Measurements from ENCODE around the gene VOPP1.
"Not testable (repeated sequence)": the region's sequence is repeated elsewhere in the genome, so short reads cannot be mapped to it uniquely, and the experiment has no call there.

Gene VOPP1

DNA sequence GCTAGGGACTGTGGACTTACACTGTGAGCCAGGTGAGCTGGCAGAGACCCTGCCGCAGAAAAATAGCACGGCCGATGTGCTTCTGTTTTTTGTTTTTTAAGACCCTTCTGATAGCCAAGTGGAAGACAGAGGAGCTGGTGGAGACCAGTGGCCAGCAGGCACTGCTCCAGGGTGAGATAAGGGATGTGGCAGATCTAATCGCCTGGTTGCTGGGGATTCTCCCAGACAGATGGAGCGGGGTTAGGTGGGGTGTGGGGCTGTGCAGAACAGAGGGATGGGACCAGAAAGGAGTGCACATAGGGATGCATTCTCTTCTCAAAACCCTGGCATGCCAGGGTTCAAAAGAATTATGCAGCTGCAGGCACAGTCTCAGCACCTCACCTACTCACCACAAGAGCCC is 82.2 kb downstream of the VOPP1 start:
- DNase-seq (ENCODE audit: low read depth in 2 of 3, low spot score in 1 of 3), result no peak

DNA sequence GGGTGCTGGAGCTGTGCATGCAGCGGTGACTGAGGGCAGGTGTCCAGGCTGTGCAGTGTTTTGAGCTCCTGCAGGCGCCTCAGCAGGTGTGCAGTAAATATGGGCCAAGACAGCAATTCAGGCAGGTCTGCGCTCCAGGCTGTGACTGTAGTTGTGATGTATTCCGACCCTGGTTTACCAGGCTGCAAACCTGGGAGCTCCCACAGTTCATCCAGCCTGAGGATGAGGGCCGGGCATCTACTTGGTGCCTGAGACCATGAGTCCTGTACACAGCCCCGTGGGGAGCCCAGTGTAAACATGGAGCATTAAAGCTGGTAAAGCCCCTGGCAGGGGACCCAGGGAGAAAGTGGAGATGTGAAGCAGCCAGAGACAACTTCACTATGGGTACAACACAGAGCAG is 82.8 kb downstream of the VOPP1 start:
- no peak for DNase-seq (ENCODE audit: low read depth in 2 of 3, low spot score in 1 of 3)

DNA sequence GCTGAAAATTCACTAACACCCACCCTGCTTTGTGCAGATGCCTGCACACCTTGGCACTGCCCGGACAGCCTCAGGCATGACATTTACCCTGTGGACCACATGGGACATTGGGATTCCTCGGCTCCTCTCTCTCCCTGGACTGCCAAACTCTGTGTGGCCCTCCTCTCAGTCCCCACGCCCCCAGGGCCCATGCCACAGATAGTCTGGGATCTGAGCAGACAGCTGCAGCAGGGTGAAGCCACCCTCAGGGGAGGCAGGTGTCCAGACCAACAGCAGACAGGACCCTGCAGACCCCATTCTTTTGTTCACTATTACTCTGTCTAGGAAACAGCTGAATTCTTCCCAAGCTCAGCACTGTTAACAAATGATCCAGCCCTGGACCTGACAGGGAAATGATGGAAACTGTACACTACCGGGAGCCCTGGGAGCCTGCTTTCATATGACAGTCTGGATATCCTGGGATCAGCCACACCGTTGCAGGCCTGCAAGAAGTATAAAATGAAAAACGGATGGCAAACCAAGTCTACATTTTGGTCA is 83.4 kb downstream of the VOPP1 start:
- no peak for DNase-seq (ENCODE audit: low read depth in 2 of 3, low spot score in 1 of 3)

DNA sequence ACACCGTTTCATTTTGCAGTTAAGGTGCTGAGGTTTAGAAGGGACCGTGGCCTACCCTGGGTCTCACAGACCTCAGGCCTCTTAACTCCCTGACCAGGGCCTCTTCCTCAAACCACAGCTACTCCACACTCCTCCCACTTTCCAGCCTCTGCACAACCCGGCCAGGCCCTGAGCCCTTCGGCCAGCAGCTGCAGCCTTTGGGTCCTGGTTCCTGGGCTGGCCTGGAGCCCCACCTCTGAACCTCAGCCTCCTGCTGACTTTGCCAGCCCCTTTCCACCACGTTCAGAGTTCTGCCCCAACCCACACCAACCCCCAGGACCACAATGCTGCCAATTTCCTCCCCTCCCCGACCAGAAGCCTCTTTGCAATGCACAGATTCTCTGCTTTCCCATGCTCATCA is 84.1 kb downstream of the VOPP1 start:
- DNase-seq (ENCODE audit: low read depth in 2 of 3, low spot score in 1 of 3), result no peak

DNA sequence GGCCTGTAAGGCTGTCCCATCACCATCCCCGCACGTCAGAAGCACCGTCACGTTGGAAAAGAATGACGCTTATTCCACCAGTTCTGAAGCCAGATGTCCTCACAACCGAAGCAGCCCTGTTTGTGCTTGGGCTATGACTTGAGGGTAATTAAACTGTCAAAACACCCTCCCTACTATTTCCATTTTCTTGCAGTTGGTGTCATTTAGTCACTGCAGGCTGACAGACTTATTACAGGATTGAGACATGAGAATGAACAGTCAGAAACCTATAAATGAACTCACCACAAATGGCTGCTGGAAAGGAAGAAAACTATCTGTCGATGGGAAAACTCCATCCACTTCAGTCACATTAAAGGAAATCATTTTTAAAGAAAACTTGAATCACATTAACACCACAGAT is 85.3 kb downstream of the VOPP1 start:
- DNase-seq (ENCODE audit: low read depth in 2 of 3, low spot score in 1 of 3), result no peak

DNA sequence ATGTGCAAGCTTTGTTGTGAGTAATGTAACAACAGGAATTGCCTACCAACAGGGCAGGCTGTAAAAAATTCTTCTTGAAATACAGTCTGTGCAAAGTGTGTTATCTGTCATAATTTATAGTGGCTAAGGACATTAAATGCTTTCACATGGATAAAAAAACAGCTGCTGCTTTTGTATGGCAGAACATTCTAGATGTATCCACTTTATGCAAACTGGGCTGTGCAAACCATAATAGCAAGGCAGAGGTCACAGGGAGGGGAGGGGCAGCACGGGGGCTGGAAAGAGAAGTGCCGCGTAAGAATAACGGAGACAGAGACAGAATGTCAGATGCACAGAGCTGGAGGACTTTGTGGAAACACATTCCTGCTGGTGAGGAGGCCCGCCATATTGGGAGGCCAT is 86.1 kb downstream of the VOPP1 start:
- DNase-seq (ENCODE audit: low read depth in 2 of 3, low spot score in 1 of 3), result no peak

DNA sequence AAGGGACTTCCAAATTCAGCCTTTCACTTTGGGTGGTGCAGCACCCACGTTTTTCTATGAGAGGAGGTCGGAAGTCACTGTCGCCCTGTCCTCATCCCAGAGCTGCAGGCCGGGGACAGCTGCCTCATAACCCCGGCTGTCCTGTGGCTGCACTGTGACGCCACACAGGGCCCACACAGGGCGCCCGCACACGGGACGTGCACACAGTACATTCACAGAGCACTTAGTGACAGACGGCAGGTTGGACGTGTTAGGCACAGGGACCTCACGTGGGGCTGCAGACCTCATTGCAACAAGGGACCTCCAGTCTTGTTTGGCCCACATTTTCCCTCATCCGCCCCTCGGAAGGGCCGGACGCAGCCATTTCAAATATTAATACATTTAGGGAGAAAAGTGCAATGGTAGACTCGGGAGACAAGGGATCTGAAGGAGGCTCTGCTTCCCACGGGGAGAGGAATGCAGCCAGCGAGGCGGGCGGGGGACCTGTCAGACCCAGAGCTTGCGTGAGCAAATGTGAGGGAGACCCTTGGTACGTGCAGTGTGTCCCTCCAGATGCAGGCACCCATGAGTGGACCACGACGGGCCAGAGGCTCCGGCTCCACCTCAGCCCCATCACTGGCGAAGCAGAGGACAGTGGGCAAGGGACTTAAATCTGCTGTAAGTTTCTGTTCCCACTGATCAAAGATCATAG is 86.7 kb downstream of the VOPP1 start:
- no peak for DNase-seq (ENCODE audit: low read depth in 2 of 3, low spot score in 1 of 3)

DNA sequence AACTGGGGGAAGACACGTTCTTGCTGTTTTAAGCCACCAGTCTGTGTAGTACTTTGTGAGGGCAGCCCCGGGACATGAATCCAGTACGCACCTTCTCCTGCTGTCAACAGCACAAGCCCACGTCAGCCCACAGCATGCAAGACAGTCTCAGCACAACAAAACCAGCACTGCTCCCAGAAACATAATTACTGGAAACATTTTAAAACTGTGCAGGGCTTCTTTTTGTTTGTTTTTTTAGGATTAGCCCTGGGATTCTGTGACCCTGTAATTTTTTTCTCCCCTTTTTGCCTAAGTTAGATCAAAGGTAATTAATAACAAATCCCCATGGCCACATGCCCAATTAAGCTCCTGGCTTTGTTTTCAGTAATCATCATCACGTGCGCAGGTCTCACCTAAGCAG is 87.5 kb downstream of the VOPP1 start:
- DNase-seq (ENCODE audit: low read depth in 2 of 3, low spot score in 1 of 3), result no peak

DNA sequence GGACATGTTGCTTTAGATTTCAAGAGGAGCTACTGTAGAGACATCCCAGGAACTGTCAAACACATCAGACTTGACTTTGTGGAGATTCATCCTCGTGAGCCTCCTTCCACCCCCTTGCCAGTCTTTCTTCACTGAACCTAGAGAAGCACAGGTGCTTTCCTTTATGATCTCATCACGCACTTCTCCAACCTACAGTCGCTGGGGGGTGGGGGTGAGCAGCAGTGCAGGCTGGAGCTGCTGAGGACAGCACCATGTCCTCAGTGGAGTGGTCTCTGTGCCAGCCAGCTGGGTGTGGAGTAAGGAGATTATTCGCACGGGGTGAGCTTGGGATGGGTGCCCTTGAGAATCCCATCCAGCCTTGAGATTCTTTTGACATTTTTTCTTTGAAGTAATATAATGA is 88.1 kb downstream of the VOPP1 start:
- no peak for DNase-seq (ENCODE audit: low read depth in 2 of 3, low spot score in 1 of 3)

DNA sequence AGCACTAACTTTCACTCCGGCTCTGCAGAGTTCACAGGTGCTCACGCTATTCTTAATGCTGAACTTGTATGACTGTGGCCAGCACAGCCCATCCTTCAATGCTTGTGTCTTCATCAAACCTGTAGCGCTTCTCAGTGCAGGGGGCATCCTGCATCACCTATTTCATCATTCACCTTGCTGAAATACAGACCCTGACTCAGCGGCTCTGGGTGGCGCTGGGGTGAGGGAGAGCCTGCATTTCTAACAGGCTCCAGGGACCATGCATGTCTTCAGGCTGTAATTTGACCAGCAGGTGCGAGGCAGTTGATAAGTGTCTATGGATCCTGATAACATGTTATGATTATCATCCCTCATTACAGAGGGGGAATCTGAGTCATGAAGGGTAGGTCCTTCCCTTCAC is 89.3 kb downstream of the VOPP1 start:
- DNase-seq (ENCODE audit: low read depth in 2 of 3, low spot score in 1 of 3), result no peak

DNA sequence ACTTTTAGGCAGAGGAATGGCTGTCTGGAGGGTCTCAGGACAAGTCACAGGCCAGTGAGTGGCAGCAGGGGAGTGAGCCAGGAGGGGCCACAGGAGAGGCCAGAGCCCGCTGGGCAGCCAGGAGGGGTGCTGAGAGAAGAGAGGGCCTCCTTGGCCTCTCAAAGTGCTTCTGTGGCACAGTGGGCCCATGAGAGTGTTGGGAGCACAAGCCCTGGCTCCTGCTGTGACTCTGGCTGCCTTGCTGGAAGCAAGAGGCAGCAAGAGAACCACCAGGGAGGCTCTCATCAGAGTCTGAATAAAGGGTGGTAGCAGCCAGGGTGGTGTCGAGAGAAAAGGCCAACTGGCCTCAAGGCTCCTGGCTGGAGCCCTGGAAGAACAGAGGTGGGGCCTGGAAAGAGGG is 91.1 kb downstream of the VOPP1 start:
- no peak for DNase-seq (ENCODE audit: low read depth in 2 of 3, low spot score in 1 of 3)

DNA sequence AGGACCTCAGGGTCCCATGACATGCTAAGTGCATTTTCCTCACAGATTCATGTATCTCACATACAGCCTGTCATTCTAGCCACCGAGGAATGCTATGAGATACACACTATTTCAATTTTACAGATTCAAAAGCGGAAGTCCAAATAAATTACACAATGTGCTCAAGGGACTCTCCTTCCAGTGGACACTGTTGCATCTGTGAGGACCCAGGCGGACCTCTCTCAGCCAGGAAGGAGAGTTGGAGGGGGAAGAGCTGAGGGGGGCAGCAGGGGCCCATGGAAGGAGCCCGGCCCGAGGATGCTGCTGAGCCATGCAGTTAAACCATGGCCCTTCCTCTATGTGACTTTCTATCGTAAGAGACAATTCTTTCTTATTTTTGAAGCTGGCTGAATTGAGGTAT is 93.6 kb downstream of the VOPP1 start:
- no peak for DNase-seq (ENCODE audit: low read depth in 2 of 3, low spot score in 1 of 3)

DNA sequence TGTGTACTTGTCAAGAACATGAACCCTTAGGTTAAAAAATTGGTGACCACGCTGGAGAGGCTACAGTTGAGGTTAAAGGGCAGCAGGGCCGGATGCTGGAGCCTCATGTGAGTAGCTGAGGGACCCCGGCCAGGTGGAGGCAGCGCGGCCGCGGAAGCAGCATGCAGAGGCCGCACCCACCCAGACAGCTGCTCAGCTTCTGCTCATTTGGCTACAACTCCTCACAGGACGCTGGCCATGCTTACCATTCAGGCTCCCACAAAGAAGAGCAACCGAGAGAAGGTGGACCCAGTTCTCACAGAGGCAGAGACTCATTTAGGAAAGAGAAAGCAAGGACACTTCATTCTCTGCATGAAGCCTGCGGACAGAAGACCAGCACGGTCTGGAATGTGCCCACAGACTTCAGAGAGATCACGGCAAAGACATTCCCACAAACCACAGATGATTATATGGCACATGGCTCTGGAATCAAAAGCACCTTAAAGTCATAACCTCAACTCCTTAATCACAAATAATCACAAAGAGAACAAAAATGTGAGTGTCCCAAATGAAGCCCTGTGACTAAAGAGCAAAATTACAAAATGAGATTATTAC is 94.4 kb downstream of the VOPP1 start:
- no peak for DNase-seq (ENCODE audit: low read depth in 2 of 3, low spot score in 1 of 3)

DNA sequence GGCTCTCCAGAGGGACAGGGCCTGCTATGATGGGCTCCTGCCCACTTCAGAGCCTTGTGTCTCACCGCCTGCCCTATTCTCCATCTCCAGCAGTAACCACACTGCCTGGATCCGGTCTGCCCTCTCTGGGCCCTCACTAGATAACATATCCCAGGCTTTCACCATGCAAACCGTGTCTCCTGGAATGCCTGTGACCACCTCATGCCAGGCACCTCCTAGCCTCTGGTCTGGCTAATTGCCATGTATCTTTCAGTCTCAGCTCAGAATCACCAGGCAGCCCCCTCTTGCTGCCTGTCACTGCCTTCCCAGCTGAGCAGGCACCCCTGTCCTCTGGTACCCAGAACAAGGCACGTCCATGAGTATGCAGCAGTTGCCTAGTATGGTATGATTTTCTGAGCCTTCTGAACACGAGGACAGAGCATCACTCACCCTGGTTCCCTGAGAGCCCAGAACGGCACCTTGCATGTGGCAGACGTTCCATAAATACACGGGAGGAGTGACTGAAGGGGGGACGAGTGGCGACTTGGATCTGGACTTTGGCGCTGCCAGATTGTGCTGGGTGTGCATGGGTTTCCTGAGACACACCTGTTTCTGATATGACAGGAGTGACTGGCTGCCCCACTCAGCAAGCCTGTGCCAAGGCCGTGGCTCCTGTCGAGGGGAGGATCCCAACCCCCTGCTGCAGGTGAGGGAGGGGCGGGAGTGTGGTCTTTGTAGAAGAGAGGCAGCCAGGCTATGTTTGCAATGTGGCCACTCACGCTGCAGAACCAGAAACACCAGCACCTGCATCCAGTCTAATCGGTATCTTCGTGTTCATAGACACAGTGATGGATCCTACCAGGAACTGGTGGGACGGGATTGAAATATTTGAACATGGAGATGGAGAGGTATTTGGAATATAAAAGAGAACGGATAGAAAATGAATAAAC is 95.2 kb downstream of the VOPP1 start:
- DNase-seq (ENCODE audit: low read depth in 2 of 3, low spot score in 1 of 3), result no peak

DNA sequence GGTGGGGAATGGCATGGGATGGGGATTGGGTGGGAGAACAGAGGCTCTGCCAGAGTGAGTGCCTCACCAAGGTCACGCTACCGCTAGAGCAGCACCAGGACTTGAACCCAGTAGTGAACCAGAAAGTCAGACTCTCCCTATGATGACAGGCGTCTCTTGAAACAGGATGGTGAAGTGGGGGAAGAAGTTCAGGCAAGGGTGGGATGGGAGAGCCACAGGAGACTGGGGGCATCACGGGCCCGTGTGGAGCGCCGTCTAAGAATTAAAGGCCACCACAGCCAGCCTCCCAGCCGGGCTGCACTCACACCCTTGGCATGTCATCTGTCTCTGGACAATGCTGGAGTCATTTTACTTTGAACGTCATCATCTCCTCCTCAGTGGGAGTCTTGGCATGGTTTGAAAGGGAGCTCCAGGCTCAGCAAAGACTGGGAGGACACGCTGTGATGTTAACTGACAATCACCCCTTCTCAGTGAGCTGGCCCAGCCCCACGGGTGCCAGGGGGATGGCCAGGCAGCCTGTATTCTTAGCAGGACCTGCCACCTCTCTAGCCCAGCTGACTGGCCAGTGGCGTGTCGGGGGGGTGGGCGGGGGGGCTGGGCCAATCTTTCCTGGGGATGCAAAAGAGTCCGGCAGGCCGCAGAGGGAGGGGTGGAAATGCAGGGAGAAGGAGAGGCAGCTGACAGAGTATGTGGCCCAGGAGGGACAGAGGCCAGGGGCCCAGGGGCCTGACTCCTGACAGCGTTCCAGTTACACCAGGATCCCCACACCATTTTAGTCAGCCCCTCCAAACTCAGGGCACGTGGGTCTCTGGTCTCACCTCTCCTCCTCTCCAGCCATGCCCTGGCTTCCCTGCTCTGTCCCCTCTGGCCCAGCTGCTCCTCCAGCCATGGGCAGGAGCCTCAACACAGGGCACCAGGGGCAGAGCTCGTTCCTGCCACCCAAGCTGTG is 96.2 kb downstream of the VOPP1 start:
- no peak for DNase-seq (ENCODE audit: low read depth in 2 of 3, low spot score in 1 of 3)

DNA sequence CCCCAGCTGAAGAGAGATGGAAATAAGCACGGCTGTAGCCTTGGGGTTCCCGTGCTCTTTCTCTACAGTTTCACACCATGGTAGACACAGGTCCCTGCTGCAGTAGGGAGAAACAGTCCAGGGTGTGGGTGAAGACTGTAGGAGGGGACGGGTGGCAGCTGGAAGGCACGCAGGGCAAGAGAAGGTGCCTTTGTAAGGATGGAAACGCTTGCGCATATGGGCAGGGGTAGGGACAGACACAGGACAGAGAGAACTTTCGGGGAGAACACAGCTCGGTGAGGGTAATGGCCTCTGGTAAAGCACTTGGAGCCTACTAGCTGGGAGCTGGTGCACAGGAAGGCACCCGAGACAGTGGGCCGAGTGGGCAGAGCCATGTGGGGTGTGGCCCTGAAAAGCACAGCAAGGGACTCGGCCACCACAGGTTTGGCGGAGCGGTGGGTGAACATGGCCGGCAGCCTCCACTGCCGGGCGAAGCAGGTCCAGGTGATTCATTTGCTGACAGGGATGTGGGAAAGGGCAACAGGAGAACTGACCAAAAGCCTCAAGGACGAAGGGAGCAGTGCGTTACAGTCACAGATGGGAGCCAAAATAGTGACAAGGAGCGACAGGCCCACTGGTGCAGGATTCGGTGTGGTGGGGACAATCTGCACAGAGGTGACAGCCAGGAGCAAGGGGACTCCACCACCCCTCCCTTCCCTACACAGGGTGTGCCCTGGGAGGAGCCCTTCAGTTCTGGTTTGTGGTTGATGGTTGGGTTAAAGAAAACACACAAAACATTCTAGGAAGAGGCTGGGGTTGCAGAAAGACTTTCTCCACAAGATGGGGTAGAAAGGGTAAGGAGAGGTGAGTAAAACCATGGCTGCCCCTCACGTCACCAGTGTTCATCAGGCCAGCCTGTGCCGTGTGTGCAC is 97.1 kb downstream of the VOPP1 start:
- DNase-seq (ENCODE audit: low read depth in 2 of 3, low spot score in 1 of 3), result no peak

DNA sequence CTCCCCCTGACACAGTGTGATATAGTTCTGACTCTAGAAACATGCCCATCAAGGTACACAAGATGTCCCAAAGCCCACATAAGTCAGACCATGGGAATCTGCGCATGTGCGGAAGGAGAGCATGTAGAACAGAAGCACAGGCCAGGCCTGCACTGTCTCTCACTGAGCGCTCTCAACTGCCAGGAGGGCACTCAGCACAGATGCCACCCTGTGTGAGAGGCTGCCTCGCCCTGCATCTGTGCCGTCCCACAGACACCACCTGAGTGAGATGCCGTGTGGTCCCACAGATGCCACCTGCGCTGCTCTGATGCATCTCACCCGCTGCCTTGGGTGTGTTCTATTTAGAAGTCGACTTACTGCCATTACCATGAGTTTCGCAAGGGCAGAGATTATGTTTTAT is 98.4 kb downstream of the VOPP1 start:
- DNase-seq (ENCODE audit: low read depth in 2 of 3, low spot score in 1 of 3), result no peak

DNA sequence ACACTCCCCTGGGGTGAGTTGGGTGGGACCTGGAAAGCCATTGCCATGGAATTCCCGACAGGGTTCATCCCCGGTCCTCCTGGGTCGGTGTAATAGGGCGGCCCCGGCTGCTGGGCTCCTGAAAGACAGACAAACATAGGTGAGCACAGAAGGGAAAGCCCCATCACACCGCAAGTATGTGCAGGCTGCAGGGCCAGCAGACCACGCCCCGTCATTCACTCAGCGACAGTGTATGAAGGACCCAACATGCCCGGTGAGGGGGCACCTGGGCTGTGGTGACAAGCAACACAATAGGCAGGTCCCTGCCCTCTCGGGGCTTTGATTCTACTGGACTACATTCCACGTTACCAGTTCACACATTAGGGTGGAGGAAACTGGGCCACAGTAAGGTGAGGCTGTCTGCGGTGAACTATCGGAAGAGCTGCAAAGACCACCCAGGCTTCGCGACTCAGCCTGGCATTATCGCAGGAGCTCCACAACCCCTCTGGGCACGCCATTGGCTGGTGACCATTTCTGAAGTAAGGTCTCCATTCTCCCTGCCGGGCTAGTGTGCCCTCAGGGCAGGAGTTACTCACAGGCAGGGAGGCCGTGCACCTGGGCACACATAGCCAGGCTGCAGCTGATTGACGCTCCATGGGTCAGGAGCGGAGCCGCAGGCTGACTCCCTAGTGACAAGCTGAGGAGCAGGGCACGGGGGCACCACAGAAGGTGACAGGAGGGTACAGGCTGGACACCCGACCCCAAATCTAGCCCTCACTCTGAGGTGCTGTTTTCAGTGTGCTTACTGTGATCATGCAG is 99.2 kb downstream of the VOPP1 start:
- no peak for DNase-seq (ENCODE audit: low read depth in 2 of 3, low spot score in 1 of 3)

DNA sequence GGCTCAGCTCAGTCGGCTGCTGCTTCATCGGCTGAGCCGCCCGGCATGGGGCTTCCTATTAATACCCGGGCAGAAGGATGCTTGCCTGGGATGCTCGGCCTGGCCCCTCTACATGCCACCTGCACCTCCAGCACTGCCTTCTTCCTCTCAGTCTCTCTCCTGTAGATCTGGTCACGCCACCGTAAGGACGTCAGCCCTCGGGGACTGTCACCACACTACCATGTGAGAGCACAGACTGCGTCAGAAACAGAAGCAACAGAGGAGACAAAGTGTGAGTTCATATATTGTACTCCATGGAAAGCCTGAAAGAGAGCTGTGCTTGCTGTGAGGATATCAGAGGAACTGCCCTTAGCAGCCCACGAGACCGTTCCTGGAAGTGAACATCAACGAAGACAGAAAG is 99.9 kb downstream of the VOPP1 start:
- not testable (repeated sequence) for DNase-seq (ENCODE audit: low read depth in 2 of 3, low spot score in 1 of 3)

All from stimulated activated CD4-positive, alpha-beta T cell treated with anti-CD3 and anti-CD28 coated beads, Interleukin-12 subunit alpha, Interleukin-12 subunit beta, amount 100 ng/mL, for 48 hours (primary cell).